HEK293T (cell line): ENCODE results near the gene SEL1L.

Experiments
- BHLHE40 ChIP-seq: fragments of 450-650 bp; IDR thresholded peaks from 2 replicates; pipeline ENCODE4 v1.6.1; 2016; ENCODE audit warnings: mild to moderate bottlenecking, moderate library complexity, borderline replicate concordance
- CTBP1 ChIP-seq: fragments of 450-650 bp; IDR thresholded peaks from 2 replicates; pipeline ENCODE4 v1.6.1; 2016; ENCODE audit warnings: borderline replicate concordance
- ELF4 ChIP-seq: fragments of 450-650 bp; IDR thresholded peaks from 2 replicates; pipeline ENCODE4 v1.6.1; 2017; ENCODE audit warnings: antibody characterized with exemption
- FOXA1 ChIP-seq: fragments of 450-650 bp; IDR thresholded peaks from 2 replicates; pipeline ENCODE4 v1.6.1; 2016; ENCODE audit warnings: mild to moderate bottlenecking
- FOXK2 ChIP-seq: fragments of 450-650 bp; IDR thresholded peaks from 2 replicates; pipeline ENCODE4 v1.6.1; 2016; ENCODE audit warnings: mild to moderate bottlenecking
- FOXM1 ChIP-seq: fragments of 450-650 bp; IDR thresholded peaks from 2 replicates; pipeline ENCODE4 v1.6.1; 2017; ENCODE audit warnings: mild to moderate bottlenecking, borderline replicate concordance
- HDGF ChIP-seq: fragments of 450-650 bp; IDR thresholded peaks from 2 replicates; pipeline ENCODE4 v1.6.1; 2017; ENCODE audit warnings: antibody characterized with exemption, borderline replicate concordance
- L3MBTL2 ChIP-seq: fragments of 450-650 bp; conservative IDR thresholded peaks from 2 replicates; pipeline ENCODE4 v1.6.1; 2016; ENCODE audit warnings: mild to moderate bottlenecking
- LEF1 ChIP-seq: fragments of 450-650 bp; IDR thresholded peaks from 2 replicates; pipeline ENCODE4 v1.6.1; 2017; ENCODE audit warnings: mild to moderate bottlenecking, borderline replicate concordance
- NFRKB ChIP-seq: fragments of 450-650 bp; IDR thresholded peaks from 2 replicates; pipeline ENCODE4 v1.6.1; 2016; ENCODE audit warnings: mild to moderate bottlenecking, moderate library complexity
- PKNOX1 ChIP-seq: fragments of 450-650 bp; IDR thresholded peaks from 2 replicates; pipeline ENCODE4 v1.6.1; 2016
- SP1 ChIP-seq: fragments of 450-650 bp; IDR thresholded peaks from 2 replicates; pipeline ENCODE4 v1.6.1; 2017
- SUZ12 ChIP-seq: fragments of 450-650 bp; IDR thresholded peaks from 2 replicates; pipeline ENCODE4 v1.6.1; 2016; ENCODE audit warnings: mild to moderate bottlenecking
- ZNF384 ChIP-seq: fragments of 450-650 bp; IDR thresholded peaks from 2 replicates; pipeline ENCODE4 v1.6.1; 2016

- no peak for TF ChIP-seq CTBP1
- no peak for TF ChIP-seq PKNOX1
- no peak for TF ChIP-seq SP1
- no peak for TF ChIP-seq ZNF384
- no peak for TF ChIP-seq L3MBTL2
- TF ChIP-seq FOXM1 = no peak
- TF ChIP-seq FOXK2 = no peak
- TF ChIP-seq FOXA1 = no peak
- TF ChIP-seq SUZ12 = no peak
- TF ChIP-seq NFRKB = no peak
- TF ChIP-seq ELF4 = no peak
- TF ChIP-seq HDGF = no peak
- no peak for TF ChIP-seq BHLHE40
- no peak for TF ChIP-seq LEF1
Measured at GRCh38 chr14:81517798-81518398, 15.8 kb downstream of the SEL1L start.
